Suprapubic skin (tissue), 4 donors: ENCODE data around the gene ADCY6. TPM values are rescaled to one million over a fixed set of nuclear protein-coding genes. Genes with fewer than 3 reads are reported as not detected.

Experiments
- DNase-seq, 2 donors: peaks; one replicate each; pipeline ENCODE4 v3.0.0-alpha.2; 2019; ENCODE audit warnings: low spot score in 2 of 2
- H3K27ac ChIP-seq: fragments of 200-600 bp; sonication (generic); one replicate; pipeline ENCODE4 v1.5.1; 2019
- H3K27me3 ChIP-seq: fragments of 200-600 bp; sonication (generic); one replicate; pipeline ENCODE4 v1.5.1; 2019
- H3K36me3 ChIP-seq: fragments of 200-600 bp; sonication (generic); one replicate; pipeline ENCODE4 v1.5.1; 2019
- H3K4me1 ChIP-seq: fragments of 200-600 bp; sonication (generic); one replicate; pipeline ENCODE4 v1.5.1; 2019
- H3K4me3 ChIP-seq: fragments of 200-600 bp; sonication (generic); one replicate; pipeline ENCODE4 v1.5.1; 2019; ENCODE audit warnings: mild to moderate bottlenecking
- H3K9me3 ChIP-seq: fragments of 200-600 bp; sonication (generic); one replicate; pipeline ENCODE4 v1.5.1; 2019
- CTCF ChIP-seq, 2 donors: fragments of 200-600 bp in 1 of 2; fragments of 450-650 bp in 1 of 2; sonication (generic) in 1 of 2; IDR thresholded peaks; one replicate each; pipeline ENCODE4 v1.5.1; 2016 to 2019; ENCODE audit warnings: antibody characterized with exemption in 2 of 2, mild to moderate bottlenecking in 1 of 2, moderate library complexity in 1 of 2
- EP300 ChIP-seq: sonication (generic); formaldehyde crosslinking; IDR thresholded peaks from one replicate; pipeline ENCODE4 v1.6.1; 2017; ENCODE audit warnings: antibody characterized with exemption
- POLR2A ChIP-seq, 2 donors: fragments of 450-650 bp; IDR thresholded peaks; one replicate each; pipeline ENCODE4 v1.6.1; 2017; ENCODE audit warnings: antibody characterized with exemption in 2 of 2, mild to moderate bottlenecking in 2 of 2, moderate library complexity in 2 of 2
- POLR2AphosphoS5 ChIP-seq, 3 donors: sonication (generic); formaldehyde crosslinking; IDR thresholded peaks; one replicate each; pipeline ENCODE4 v1.6.1; 2017; ENCODE audit warnings: antibody characterized with exemption in 3 of 3
- WGBS: methylation state at CpG from one replicate; pipeline ENCODE4 v1.1.5; 2018; 5-methylcytosine and 5-hydroxymethylcytosine counted together
- total RNA-seq, 4 donors: library from RNA; depleted of rRNA; stranded (reverse); fragments of >200 nt; gene quantifications; one replicate each; pipeline ENCODE4 v1.1.0, GENCODE V29; 2016

The ADCY6 gene
- total RNA-seq, 4 donors from 2014 or later = 11.2 to 48.4 (median 19.0) TPM

GRCh38 chr12:48777501-48778400 is 11.1 kb downstream of the ADCY6 start:
- Histone ChIP-seq H3K9me3 (no peaks in the 10 kb centered on the region), H3K36me3 (peaks cover 50% of the 10 kb centered on the region), H3K27me3 (no peaks in the 10 kb centered on the region), H3K4me1 (peaks cover 34% of the 10 kb centered on the region), H3K27ac (no peak overlapping the region), H3K4me3 (no peak overlapping the region)
- no peak for DNase-seq
- WGBS = 89% methylated on average over 15 of the region's 16 CpGs
- TF ChIP-seq EP300 (no peak), POLR2AphosphoS5 (IDR thresholded peaks at IDR 0.05) (no peak), CTCF (IDR thresholded peaks at IDR 0.05) (no peak), POLR2A (IDR thresholded peaks at IDR 0.05) (no peak)

GRCh38 chr12:48776956-48777355 is 11.9 kb downstream of the ADCY6 start:
- no peak for TF ChIP-seq CTCF (IDR thresholded peaks at IDR 0.05)
- no peak for TF ChIP-seq EP300
- no peak for TF ChIP-seq POLR2AphosphoS5 (IDR thresholded peaks at IDR 0.05)
- TF ChIP-seq POLR2A (IDR thresholded peaks at IDR 0.05) = no peak
- peaks cover 55% of the 10 kb centered on the region for H3K36me3 ChIP-seq
- no peak for DNase-seq
- H3K27me3 ChIP-seq = no peaks in the 10 kb centered on the region
- WGBS = 87% methylated on average over 3 of the region's 6 CpGs
- H3K9me3 ChIP-seq = no peaks in the 10 kb centered on the region
- H3K27ac ChIP-seq = no peak overlapping the region
- peaks cover 27% of the 10 kb centered on the region for H3K4me1 ChIP-seq
- no peak overlapping the region for H3K4me3 ChIP-seq

GRCh38 chr12:48775991-48776649 is 12.8 kb downstream of the ADCY6 start:
- H3K36me3 ChIP-seq = peaks cover 64% of the 10 kb centered on the region
- H3K9me3 ChIP-seq = no peaks in the 10 kb centered on the region
- TF ChIP-seq POLR2AphosphoS5 (IDR thresholded peaks at IDR 0.05) (no peak), POLR2A (IDR thresholded peaks at IDR 0.05) (no peak), CTCF (IDR thresholded peaks at IDR 0.05) (no peak), EP300 (no peak)
- H3K27ac ChIP-seq = no peak overlapping the region
- WGBS = 89% methylated on average over 13 of the region's 29 CpGs
- H3K27me3 ChIP-seq = no peaks in the 10 kb centered on the region
- no peak for DNase-seq
- no peak overlapping the region for H3K4me3 ChIP-seq
- H3K4me1 ChIP-seq = peaks cover 19% of the 10 kb centered on the region

GRCh38 chr12:48775299-48775698 is 13.6 kb downstream of the ADCY6 start:
- no peaks in the 10 kb centered on the region for H3K27me3 ChIP-seq
- H3K4me1 ChIP-seq = peaks cover 11% of the 10 kb centered on the region
- no peak overlapping the region for H3K4me3 ChIP-seq
- no peak for DNase-seq
- no peaks in the 10 kb centered on the region for H3K9me3 ChIP-seq
- WGBS = 91% methylated on average over 8 of the region's 8 CpGs
- H3K27ac ChIP-seq = no peak overlapping the region
- H3K36me3 ChIP-seq = peaks cover 72% of the 10 kb centered on the region
- TF ChIP-seq POLR2A (IDR thresholded peaks at IDR 0.05) = no peak
- no peak for TF ChIP-seq POLR2AphosphoS5 (IDR thresholded peaks at IDR 0.05)
- TF ChIP-seq CTCF (IDR thresholded peaks at IDR 0.05) = no peak
- TF ChIP-seq EP300 = no peak

- 40% methylated on average over 2 of the region's 2 CpGs for WGBS
- no peaks in the 10 kb centered on the region for H3K9me3 ChIP-seq
- H3K27me3 ChIP-seq = no peaks in the 10 kb centered on the region
- H3K4me3 ChIP-seq = no peak overlapping the region
- peaks cover 74% of the 10 kb centered on the region for H3K36me3 ChIP-seq
- peaks cover 3% of the 10 kb centered on the region for H3K4me1 ChIP-seq
- H3K27ac ChIP-seq = no peak overlapping the region
- DNase-seq = no peak
- TF ChIP-seq POLR2AphosphoS5 (IDR thresholded peaks at IDR 0.05) (no peak), EP300 (no peak), CTCF (IDR thresholded peaks at IDR 0.05) (no peak), POLR2A (IDR thresholded peaks at IDR 0.05) (no peak)
Observed at GRCh38 chr12:48774516-48774915, 14.4 kb downstream of the ADCY6 start.
